Activated T-cell treated with anti-CD3 and anti-CD28 coated beads, Interleukin-2, amount 50 U/mL, for 72 hours (primary cell): ENCODE measurements around the gene PRMT5. TPM values are rescaled to one million over a fixed set of nuclear protein-coding genes. Genes with fewer than 3 reads are reported as not detected.
A peak's percentile ranks its signal among the peaks of the same experiment; 100 is the strongest.
"Not testable (repeated sequence)": the region's sequence is repeated elsewhere in the genome, so short reads cannot be mapped to it uniquely, and the experiment has no call there.

ENCODE experiments used
- ATAC-seq, 2 donors: fragments of 150-1000 bp; cut with Tn5 transposase; replicated peaks in 1 of 2; 2 replicates each; pipeline ENCODE4 v1.10.0; 2021; ENCODE audit warnings: moderate library complexity in 2 of 2, mild to moderate bottlenecking in 1 of 2
- DNase-seq, 2 donors: peaks; one replicate each; pipeline ENCODE4 v3.0.0; 2021 to 2022; ENCODE audit warnings: mixed read lengths in 1 of 2
- H3K27ac Mint-ChIP-seq: one replicate; pipeline ENCODE4 v1.8.0; 2022; ENCODE audit warnings: mild to moderate bottlenecking, moderate library complexity, mixed read lengths
- H3K27me3 Mint-ChIP-seq: one replicate; pipeline ENCODE4 v1.8.0; 2022; ENCODE audit warnings: low read depth, mixed read lengths
- H3K36me3 Mint-ChIP-seq, 2 donors: one replicate each; pipeline ENCODE4 v1.8.0; 2022; ENCODE audit warnings: mixed read lengths in 2 of 2, mild to moderate bottlenecking in 1 of 2; ENCODE audit not compliant: insufficient read depth in 2 of 2
- H3K4me1 Mint-ChIP-seq: one replicate; pipeline ENCODE4 v1.8.0; 2022; ENCODE audit warnings: low read depth, mixed read lengths
- H3K4me3 Mint-ChIP-seq, 2 donors: one replicate each; pipeline ENCODE4 v1.8.0; 2022; ENCODE audit warnings: mild to moderate bottlenecking in 2 of 2, mixed read lengths in 2 of 2, moderate library complexity in 2 of 2
- H3K9me3 Mint-ChIP-seq, 2 donors: one replicate each; pipeline ENCODE4 v1.8.0; 2022; ENCODE audit warnings: mixed read lengths in 2 of 2
- total RNA-seq, 2 donors: library from RNA; stranded (reverse); gene quantifications; one replicate each; pipeline ENCODE4 v1.2.3, GENCODE V29; 2022

PRMT5 gene
- total RNA-seq, 2 donors from 2014 or later = 55.0 to 79.2 TPM

DNA sequence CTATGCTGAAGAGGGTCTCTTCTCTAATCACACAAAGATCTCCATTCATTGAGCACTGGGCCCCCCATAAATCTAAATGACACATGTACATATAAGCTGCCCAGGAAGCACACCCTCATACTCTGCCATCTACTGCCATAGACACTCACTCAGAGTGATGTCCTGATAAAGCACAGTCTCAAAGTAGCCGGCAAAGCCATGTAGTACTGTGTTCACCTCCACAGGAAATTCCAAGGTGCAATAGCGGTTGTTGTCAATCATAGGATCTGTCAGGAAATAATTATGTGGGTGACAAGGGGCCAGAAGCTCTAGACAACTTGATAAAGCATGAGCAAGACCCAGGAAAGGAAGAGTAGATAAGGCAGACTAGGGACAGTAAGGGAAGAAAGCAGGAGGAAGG lies 6.9 kb downstream of the PRMT5 start:
- ATAC-seq = no peak
- Mint-ChIP-seq H3K4me1 (peaks cover 19% of the 10 kb centered on the region), H3K27ac (no peak overlapping the region), H3K27me3 (no peaks in the 10 kb centered on the region), H3K9me3 (no peaks in the 10 kb centered on the region), H3K4me3 (no peak overlapping the region), H3K36me3 (peaks cover 10 to 30% of the 10 kb centered on the region in 2 donors)
- no peak for DNase-seq

DNA sequence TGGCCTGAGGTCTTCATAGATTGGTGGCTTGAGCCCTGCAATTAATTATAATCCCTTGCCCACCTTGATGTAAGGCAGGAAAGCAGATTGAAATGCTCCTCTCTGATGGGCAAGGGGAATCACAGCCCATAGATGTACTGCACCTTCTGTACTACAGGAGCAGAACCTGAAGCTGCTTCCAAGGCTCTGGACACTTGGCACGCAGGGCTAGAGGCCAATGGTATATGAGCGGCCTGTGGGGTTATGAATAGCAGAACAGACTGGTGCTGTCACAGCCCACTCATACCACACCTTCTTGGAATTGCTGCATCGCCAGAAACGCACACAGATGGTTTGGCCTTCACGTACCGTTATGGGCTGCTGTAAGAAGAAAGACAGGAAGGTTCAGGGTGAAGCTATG lies 8.5 kb downstream of the PRMT5 start:
- H3K4me3 Mint-ChIP-seq = no peak overlapping the region
- ATAC-seq = no peak
- H3K36me3 Mint-ChIP-seq = peaks cover 10 to 20% of the 10 kb centered on the region in 2 donors
- H3K27ac Mint-ChIP-seq = peak overlapping the region; percentile 9
- no peaks in the 10 kb centered on the region for H3K9me3 Mint-ChIP-seq
- peaks cover 35% of the 10 kb centered on the region for H3K4me1 Mint-ChIP-seq
- DNase-seq = no peak
- H3K27me3 Mint-ChIP-seq = no peaks in the 10 kb centered on the region

- DNase-seq (no peak), ATAC-seq (peak; percentile 3 to 7)
- Mint-ChIP-seq H3K4me1 (peaks cover 44% of the 10 kb centered on the region), H3K27ac (peak overlapping the region; percentile 99), H3K4me3 (peak overlapping the region; percentile 93 to 98), H3K27me3 (no peaks in the 10 kb centered on the region), H3K9me3 (no peaks in the 10 kb centered on the region), H3K36me3 (peaks cover 10 to 22% of the 10 kb centered on the region in 2 donors)
These were observed 9.6 kb downstream of the PRMT5 start for GRCh38 chr14:22919601-22919921.

DNA sequence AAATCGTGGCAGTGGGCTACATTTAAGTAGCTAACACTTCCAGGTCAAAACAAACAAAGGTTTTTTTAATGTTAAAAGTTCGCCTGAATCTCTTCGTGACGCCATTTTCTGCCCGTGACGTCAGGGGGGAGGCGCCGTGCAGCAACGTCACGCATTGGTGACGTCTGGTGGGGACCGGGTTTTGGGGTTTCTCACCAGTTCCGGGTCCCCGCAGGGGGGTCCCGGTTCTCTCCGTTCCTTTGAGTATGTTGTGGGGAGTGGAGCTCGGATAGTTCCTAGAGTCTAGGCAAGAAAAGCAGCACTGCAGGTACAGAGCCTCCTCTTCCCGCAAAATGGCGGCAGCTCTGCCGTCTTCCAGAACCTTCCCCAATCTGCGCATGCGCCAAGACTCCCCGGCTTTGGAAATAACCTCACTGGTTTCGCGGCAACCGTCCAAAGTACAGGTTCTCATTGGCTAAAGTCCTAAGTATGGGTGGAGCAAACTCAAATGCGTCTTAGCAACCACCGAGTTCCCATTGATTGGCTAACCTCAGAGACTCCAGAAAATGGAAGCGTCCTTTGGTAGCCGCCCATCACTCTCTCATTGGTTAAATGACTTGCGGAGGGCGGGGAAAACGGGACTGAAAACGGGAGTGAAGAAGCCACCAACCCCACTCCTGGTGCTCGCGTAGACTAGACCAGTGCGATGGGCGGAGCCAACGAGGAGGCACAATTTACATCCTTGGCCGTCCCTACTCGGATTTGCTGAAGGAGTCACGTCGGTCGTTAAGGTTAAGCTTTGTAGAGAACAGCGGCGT lies 10.2 kb downstream of the PRMT5 start, which contains the start of gene RBM23:
Gene RBM23, minus strand, starts transcription at position 346 of the 797 bp plus-strand sequence.
- H3K36me3 Mint-ChIP-seq = peaks cover 10 to 20% of the 10 kb centered on the region in 2 donors
- H3K4me1 Mint-ChIP-seq = peaks cover 44% of the 10 kb centered on the region
- H3K27me3 Mint-ChIP-seq = no peaks in the 10 kb centered on the region
- H3K9me3 Mint-ChIP-seq = no peaks in the 10 kb centered on the region
- peak; percentile 99 for DNase-seq
- peak within 1 kb of the TSS; percentile 93 to 98 for H3K4me3 Mint-ChIP-seq
- peak within 1 kb of the TSS; percentile 99 for H3K27ac Mint-ChIP-seq
- peak; percentile 91 for ATAC-seq

DNA sequence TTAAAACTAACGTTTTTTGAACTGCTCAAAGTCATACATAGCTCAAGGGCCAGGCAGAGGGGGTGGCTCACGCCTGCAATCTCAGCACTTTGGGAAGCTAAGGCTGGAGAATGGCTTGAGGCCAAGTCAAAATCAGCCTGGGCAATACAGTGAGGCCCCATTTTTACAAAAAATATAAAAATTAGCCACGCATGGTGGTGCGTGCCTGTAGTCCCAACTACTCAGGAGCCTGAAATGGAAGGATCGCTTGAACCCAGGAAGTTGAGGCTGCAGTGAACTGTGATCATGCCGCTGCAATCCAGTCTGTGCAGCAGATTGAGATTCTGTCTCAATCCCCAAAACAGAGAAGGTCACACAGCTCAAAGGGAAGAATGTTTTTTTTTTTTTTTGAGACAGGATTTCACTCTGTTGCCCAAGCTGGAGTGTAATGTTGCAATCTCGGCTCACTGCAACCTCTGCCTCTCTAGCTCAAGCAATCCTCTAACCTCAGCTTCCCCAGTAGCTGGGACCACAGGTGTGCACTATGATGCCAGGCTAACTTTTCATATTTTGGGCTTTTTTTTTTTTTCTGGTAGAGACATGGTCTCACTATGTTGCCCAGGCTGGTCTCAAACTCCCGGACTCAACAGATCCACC lies 13.2 kb downstream of the PRMT5 start:
- H3K27me3 Mint-ChIP-seq = no peaks in the 10 kb centered on the region
- H3K36me3 Mint-ChIP-seq = peaks cover 6 to 15% of the 10 kb centered on the region in 2 donors
- no peak overlapping the region for H3K27ac Mint-ChIP-seq
- no peak overlapping the region for H3K4me3 Mint-ChIP-seq
- H3K4me1 Mint-ChIP-seq = peaks cover 64% of the 10 kb centered on the region
- DNase-seq = no peak
- H3K9me3 Mint-ChIP-seq = no peaks in the 10 kb centered on the region
- no peak for ATAC-seq

- H3K4me1 Mint-ChIP-seq = peaks cover 59% of the 10 kb centered on the region
- not testable (repeated sequence) for H3K9me3 Mint-ChIP-seq
These were observed 14.3 kb downstream of the PRMT5 start for GRCh38 chr14:22914836-22915235.

GRCh38 chr14:22910916-22911315 lies 18.3 kb downstream of the PRMT5 start:
- DNase-seq = no peak
- Mint-ChIP-seq H3K4me1 (peaks cover 36% of the 10 kb centered on the region), H3K4me3 (no peak overlapping the region), H3K9me3 (no peaks in the 10 kb centered on the region), H3K36me3 (peaks cover 8 to 33% of the 10 kb centered on the region in 2 donors), H3K27ac (no peak overlapping the region), H3K27me3 (no peaks in the 10 kb centered on the region)
- ATAC-seq = peak; percentile 32 to 74

More at GRCh38 chr14:22914836-22915235, 14.3 kb downstream of the PRMT5 start:
- DNase-seq, H3K27ac Mint-ChIP-seq, H3K27me3 Mint-ChIP-seq, ATAC-seq, H3K4me3 Mint-ChIP-seq: not testable (repeated sequence)
- H3K36me3 Mint-ChIP-seq = peaks cover 6 to 17% of the 10 kb centered on the region in 2 donors

GRCh38 chr14:22908601-22909000 lies 20.6 kb downstream of the PRMT5 start:
- Mint-ChIP-seq H3K27me3 (no peaks in the 10 kb centered on the region), H3K9me3 (no peaks in the 10 kb centered on the region), H3K4me3 (no peak overlapping the region), H3K36me3 (peaks cover 11 to 42% of the 10 kb centered on the region in 2 donors), H3K4me1 (peaks cover 25% of the 10 kb centered on the region), H3K27ac (no peak overlapping the region)
- no peak for ATAC-seq
- no peak for DNase-seq

GRCh38 chr14:22907429-22907828 lies 21.7 kb downstream of the PRMT5 start:
- no peaks in the 10 kb centered on the region for H3K27me3 Mint-ChIP-seq
- no peaks in the 10 kb centered on the region for H3K9me3 Mint-ChIP-seq
- H3K4me1 Mint-ChIP-seq = peaks cover 18% of the 10 kb centered on the region
- DNase-seq (no peak), ATAC-seq (no peak)
- H3K4me3 Mint-ChIP-seq = no peak overlapping the region
- no peak overlapping the region for H3K27ac Mint-ChIP-seq
- peaks cover 11 to 40% of the 10 kb centered on the region in 2 donors for H3K36me3 Mint-ChIP-seq

GRCh38 chr14:22906073-22906472 lies 23.1 kb downstream of the PRMT5 start:
- Mint-ChIP-seq H3K4me3 (no peak overlapping the region), H3K27ac (no peak overlapping the region), H3K27me3 (no peaks in the 10 kb centered on the region), H3K36me3 (peaks cover 11 to 49% of the 10 kb centered on the region in 2 donors), H3K4me1 (peaks cover 5% of the 10 kb centered on the region), H3K9me3 (no peaks in the 10 kb centered on the region)
- ATAC-seq (no peak), DNase-seq (no peak)

GRCh38 chr14:22905627-22906026 lies 23.5 kb downstream of the PRMT5 start:
- Mint-ChIP-seq H3K27ac (peak overlapping the region; percentile 25), H3K27me3 (no peaks in the 10 kb centered on the region), H3K36me3 (peaks cover 11 to 49% of the 10 kb centered on the region in 2 donors), H3K4me3 (no peak overlapping the region), H3K9me3 (no peaks in the 10 kb centered on the region), H3K4me1 (peaks cover 5% of the 10 kb centered on the region)
- ATAC-seq (no peak), DNase-seq (no peak)

GRCh38 chr14:22903742-22904087 lies 25.5 kb downstream of the PRMT5 start:
- peaks cover 7 to 37% of the 10 kb centered on the region in 2 donors for H3K36me3 Mint-ChIP-seq
- H3K27ac Mint-ChIP-seq = no peak overlapping the region
- ATAC-seq (no peak), DNase-seq (no peak)
- peaks cover 10% of the 10 kb centered on the region for H3K4me1 Mint-ChIP-seq
- H3K27me3 Mint-ChIP-seq = no peaks in the 10 kb centered on the region
- H3K9me3 Mint-ChIP-seq = no peaks in the 10 kb centered on the region
- no peak overlapping the region for H3K4me3 Mint-ChIP-seq

DNA sequence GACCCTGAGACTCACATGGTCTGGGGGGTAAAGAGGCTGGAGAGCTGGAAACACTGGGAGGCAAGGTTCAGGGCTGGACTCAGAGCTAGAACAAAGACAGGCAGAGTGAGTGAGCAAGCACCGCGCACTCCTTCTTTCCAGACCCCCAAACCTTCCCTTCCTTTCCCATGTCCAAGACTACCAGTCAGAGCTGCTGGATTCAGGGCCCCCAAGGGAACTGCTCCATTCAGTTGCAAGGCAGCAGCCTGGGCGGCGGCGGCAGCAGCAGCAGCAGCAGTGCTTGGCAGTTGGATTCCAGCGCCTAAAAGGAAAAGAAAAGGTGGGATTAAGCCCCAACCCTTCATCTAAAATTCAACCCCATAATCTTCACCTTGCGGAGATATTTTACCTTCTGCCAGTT lies 27.4 kb downstream of the PRMT5 start:
- peaks cover 7 to 30% of the 10 kb centered on the region in 2 donors for H3K36me3 Mint-ChIP-seq
- no peaks in the 10 kb centered on the region for H3K9me3 Mint-ChIP-seq
- H3K4me3 Mint-ChIP-seq = no peak overlapping the region
- peaks cover 20% of the 10 kb centered on the region for H3K4me1 Mint-ChIP-seq
- no peak overlapping the region for H3K27ac Mint-ChIP-seq
- no peaks in the 10 kb centered on the region for H3K27me3 Mint-ChIP-seq
- DNase-seq (no peak), ATAC-seq (no peak)
